ENCODE data around the gene PEX16. TPM values are rescaled to one million over a fixed set of nuclear protein-coding genes. Genes with fewer than 3 reads are reported as not detected.

Gene PEX16
- total and polyA plus RNA-seq, 9 donors = 2.9 to 31.7 (median 26.5) TPM

DNA sequence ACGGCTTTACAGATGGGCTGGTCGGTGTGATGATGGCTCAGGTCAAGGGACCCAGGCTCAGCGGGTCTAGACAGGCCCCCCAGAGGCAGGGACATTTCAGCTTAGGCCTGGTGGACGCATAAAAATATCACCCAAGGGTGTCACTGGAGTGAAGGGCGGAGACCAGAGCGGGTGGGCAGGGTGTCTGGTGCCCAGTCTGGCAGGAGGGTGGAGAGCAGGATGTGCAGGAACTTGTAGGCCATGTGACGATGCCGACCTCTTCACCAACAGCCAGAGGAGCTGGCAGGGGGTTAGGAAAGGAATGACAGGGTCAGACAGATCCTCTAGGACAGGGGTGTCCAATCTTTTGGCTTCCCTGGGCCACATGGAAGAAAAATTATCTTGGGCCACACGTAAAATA is 27.7 kb downstream of the PEX16 start:
- DNase-seq = no peak
- Histone ChIP-seq H3K4me3 (no peak overlapping the region), H3K9me3 (no peaks in the 10 kb centered on the region), H3K36me3 (no peaks in the 10 kb centered on the region), H3K4me1 (ENCODE audit: insufficient read depth) (peaks cover 1% of the 10 kb centered on the region), H3K27me3 (no peaks in the 10 kb centered on the region), H3K27ac (no peak overlapping the region)
- intact Hi-C loops (cut with DNase I) = no loop called here
- WGBS, 3 donors = 91 to 94% (median 92%) methylated on average over 9 of the region's 9 CpGs
- TF ChIP-seq POLR2A (IDR thresholded peaks at IDR 0.05) (no peak), EP300 (IDR thresholded peaks at IDR 0.05) (no peak)
- TF ChIP-seq, protein P1, sequence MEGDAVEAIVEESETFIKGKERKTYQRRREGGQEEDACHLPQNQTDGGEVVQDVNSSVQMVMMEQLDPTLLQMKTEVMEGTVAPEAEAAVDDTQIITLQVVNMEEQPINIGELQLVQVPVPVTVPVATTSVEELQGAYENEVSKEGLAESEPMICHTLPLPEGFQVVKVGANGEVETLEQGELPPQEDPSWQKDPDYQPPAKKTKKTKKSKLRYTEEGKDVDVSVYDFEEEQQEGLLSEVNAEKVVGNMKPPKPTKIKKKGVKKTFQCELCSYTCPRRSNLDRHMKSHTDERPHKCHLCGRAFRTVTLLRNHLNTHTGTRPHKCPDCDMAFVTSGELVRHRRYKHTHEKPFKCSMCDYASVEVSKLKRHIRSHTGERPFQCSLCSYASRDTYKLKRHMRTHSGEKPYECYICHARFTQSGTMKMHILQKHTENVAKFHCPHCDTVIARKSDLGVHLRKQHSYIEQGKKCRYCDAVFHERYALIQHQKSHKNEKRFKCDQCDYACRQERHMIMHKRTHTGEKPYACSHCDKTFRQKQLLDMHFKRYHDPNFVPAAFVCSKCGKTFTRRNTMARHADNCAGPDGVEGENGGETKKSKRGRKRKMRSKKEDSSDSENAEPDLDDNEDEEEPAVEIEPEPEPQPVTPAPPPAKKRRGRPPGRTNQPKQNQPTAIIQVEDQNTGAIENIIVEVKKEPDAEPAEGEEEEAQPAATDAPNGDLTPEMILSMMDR (IDR thresholded peaks at IDR 0.05) = no peak

DNA sequence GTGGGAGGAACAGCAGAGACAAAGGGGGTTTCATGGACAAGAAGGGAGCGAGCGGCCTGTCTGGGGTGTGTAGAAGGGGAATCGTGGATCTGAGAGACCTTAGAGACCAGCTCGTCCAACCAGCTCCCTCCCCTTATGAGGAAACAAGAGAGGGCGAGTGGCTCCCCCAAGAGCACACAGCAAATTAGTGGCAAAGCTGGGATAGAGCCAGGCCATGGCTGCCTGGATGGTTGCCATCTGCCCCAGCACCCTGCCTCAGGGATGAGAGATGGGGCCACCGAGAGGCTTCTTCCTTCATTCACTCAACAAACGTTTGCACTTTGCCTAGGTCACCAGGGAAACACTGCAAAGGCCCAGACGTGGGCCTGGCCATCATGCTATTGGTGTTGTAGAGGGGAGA is 28.1 kb downstream of the PEX16 start:
- Histone ChIP-seq H3K9me3 (no peaks in the 10 kb centered on the region), H3K36me3 (no peaks in the 10 kb centered on the region), H3K4me1 (ENCODE audit: insufficient read depth) (peaks cover 1% of the 10 kb centered on the region), H3K4me3 (no peak overlapping the region), H3K27ac (no peak overlapping the region), H3K27me3 (no peaks in the 10 kb centered on the region)
- intact Hi-C loops (cut with DNase I) = no loop called here
- TF ChIP-seq, protein P1 (IDR thresholded peaks at IDR 0.05) = no peak
- no peak for TF ChIP-seq POLR2A (IDR thresholded peaks at IDR 0.05)
- TF ChIP-seq EP300 (IDR thresholded peaks at IDR 0.05) = no peak
- DNase-seq = no peak
- 86 to 88% (median 87%) methylated on average over 8 of the region's 8 CpGs for WGBS, 3 donors

DNA sequence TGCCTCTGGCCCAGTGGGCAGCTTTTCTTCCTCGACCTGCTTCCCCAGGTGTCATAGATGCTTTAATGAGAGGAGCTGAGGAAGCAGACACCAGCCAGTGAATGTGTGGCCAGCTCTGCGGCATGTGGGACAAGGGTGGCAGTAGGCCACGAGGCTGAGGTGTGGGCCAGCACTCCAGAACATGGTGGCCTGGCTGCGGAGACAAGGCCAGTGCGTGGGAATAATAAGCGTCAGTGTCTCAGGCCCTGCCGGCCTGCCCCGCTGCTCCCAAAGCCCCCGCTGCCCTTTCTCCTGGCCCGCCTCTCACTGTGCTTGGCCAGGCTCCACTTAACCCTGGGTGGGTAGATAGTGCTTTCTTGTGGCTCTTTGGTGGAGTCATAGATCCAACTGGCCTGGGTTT is 30.1 kb downstream of the PEX16 start:
- intact Hi-C loops (cut with DNase I) = no loop called here
- Histone ChIP-seq H3K36me3 (no peaks in the 10 kb centered on the region), H3K27me3 (no peaks in the 10 kb centered on the region), H3K4me3 (no peak overlapping the region), H3K4me1 (ENCODE audit: insufficient read depth) (peaks cover 1% of the 10 kb centered on the region), H3K9me3 (no peaks in the 10 kb centered on the region), H3K27ac (no peak overlapping the region)
- 76 to 90% (median 80%) methylated on average over 10 of the region's 10 CpGs for WGBS, 3 donors
- TF ChIP-seq EP300 (IDR thresholded peaks at IDR 0.05) (no peak), POLR2A (IDR thresholded peaks at IDR 0.05) (no peak)
- TF ChIP-seq, protein P1 (IDR thresholded peaks at IDR 0.05) = no peak
- DNase-seq = no peak

DNA sequence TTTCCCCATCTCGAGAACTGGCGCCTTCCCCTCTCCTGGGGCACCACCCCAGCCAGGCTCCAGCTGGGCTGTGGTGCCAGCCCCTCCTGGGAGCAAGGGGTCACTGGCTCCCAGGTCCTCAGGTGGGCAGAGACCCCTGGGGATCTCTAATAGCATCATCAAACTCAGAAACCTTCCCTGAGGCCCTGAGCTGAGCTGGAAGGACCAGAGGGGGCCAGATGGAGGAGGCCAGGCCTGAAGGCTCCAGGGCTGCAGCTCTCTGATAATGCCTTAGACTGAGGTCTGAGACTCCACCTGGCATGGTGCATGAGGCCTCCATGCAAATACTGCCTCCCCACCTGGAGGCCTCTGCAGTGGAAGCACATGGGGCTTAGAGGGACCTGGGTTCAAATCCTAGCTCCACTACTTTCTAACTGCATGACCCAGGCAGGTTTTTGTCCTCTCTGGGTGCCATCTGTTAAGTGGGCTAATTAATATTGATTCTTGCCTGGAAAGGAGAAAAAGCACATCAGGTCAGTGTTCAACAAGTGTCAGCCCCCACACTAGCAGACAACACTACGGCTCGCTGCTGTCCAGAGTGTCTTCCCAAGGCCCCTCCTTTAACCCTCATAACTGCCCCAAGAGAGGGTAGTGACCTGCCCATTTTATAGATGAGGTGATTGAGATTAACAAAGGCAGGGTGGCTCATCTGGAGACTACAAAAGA is 30.7 kb downstream of the PEX16 start:
- intact Hi-C loops (cut with DNase I) = no loop called here
- no peaks in the 10 kb centered on the region for H3K36me3 ChIP-seq
- 86 to 94% (median 91%) methylated on average over 4 of the region's 4 CpGs for WGBS, 3 donors

More for the DNA sequence above, 30.7 kb downstream of the PEX16 start:
- Histone ChIP-seq H3K4me3 (no peak overlapping the region), H3K9me3 (no peaks in the 10 kb centered on the region), H3K27me3 (no peaks in the 10 kb centered on the region), H3K4me1 (ENCODE audit: insufficient read depth) (peaks cover 1% of the 10 kb centered on the region), H3K27ac (no peak overlapping the region)
- TF ChIP-seq, protein P1 (IDR thresholded peaks at IDR 0.05) = no peak
- TF ChIP-seq POLR2A (IDR thresholded peaks at IDR 0.05) (no peak), EP300 (IDR thresholded peaks at IDR 0.05) (no peak)
- DNase-seq = no peak

Data from ovary (tissue), 9 donors.